ENCODE data around the gene LSM12.

DNA sequence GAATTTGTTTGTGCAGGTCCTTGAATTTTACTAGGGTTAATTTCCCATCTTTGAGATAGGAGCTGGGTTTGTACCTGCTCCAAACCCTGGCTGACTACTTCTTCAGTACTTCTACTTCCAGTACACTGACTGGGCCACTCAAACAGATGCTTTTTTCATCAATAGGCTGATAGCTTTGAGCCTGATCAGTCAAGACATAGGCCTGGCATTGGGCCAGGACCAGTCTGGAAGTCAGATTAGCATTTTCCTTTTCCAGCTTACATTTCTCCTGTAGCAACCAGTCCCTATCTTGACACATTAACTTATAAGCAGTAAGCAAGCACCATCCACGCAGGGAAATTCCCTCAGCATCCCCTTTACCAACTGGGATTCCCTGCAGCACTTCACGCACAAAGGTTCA, 44.2 kb downstream of the LSM12 start:
- TF ChIP-seq, protein P1, sequence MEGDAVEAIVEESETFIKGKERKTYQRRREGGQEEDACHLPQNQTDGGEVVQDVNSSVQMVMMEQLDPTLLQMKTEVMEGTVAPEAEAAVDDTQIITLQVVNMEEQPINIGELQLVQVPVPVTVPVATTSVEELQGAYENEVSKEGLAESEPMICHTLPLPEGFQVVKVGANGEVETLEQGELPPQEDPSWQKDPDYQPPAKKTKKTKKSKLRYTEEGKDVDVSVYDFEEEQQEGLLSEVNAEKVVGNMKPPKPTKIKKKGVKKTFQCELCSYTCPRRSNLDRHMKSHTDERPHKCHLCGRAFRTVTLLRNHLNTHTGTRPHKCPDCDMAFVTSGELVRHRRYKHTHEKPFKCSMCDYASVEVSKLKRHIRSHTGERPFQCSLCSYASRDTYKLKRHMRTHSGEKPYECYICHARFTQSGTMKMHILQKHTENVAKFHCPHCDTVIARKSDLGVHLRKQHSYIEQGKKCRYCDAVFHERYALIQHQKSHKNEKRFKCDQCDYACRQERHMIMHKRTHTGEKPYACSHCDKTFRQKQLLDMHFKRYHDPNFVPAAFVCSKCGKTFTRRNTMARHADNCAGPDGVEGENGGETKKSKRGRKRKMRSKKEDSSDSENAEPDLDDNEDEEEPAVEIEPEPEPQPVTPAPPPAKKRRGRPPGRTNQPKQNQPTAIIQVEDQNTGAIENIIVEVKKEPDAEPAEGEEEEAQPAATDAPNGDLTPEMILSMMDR (IDR thresholded peaks at IDR 0.05; ENCODE audit: borderline replicate concordance, extremely low read depth, low read length, poor library complexity, severe bottlenecking) = no peak
- no peak for TF ChIP-seq EZH2 (IDR thresholded peaks at IDR 0.05; ENCODE audit: borderline replicate concordance, low read depth, low read length, severe bottlenecking)

Measured in DND-41 (cell line).